ENCODE measurements around the gene TRMU. TPM values are rescaled to one million over a fixed set of nuclear protein-coding genes. Genes with fewer than 3 reads are reported as not detected.

Gene TRMU
- polyA plus RNA-seq (2013, experiment 1 of 2) = 53.2 TPM
- polyA plus RNA-seq (2013, experiment 2 of 2) = 50.3 TPM

- peak within 1 kb of the TSS; percentile 81 for H3K27ac ChIP-seq (ENCODE audit: low read depth, low read length)
Measured at GRCh38 chr22:46335201-46336118, at the start of gene TRMU. TSS of gene TRMU (plus strand) at chr22:46335714. CDS start at chr22:46335765, 51 bp downstream.

GRCh38 chr22:46286006-46286405, 49.5 kb upstream of the TRMU start:
- Histone ChIP-seq H3K36me3 (ENCODE audit: control insufficient read depth, insufficient read depth, low read length) (no peaks in the 10 kb centered on the region), H3K27ac (ENCODE audit: low read depth, low read length) (no peak overlapping the region), H3K9ac (ENCODE audit: low read length) (no peak overlapping the region), H3K27me3 (ENCODE audit: insufficient read depth, low read length, poor library complexity) (no peaks in the 10 kb centered on the region), H2BK120ac (ENCODE audit: low read depth, low read length) (no peak overlapping the region), H3K4me3 (ENCODE audit: low read length) (no peak overlapping the region), H3K79me1 (ENCODE audit: low read length) (no peaks in the 10 kb centered on the region), H3K56ac (ENCODE audit: low read length) (no peak overlapping the region), H3K4me2 (ENCODE audit: low read length) (no peak overlapping the region), H3K4ac (ENCODE audit: low read depth, low read length) (no peak overlapping the region), H3K79me2 (ENCODE audit: control insufficient read depth, insufficient read depth, low read length) (no peaks in the 10 kb centered on the region), H4K5ac (ENCODE audit: low read length) (no peak overlapping the region), H2AK5ac (ENCODE audit: low read length) (no peak overlapping the region), H2BK15ac (replicated peaks; ENCODE audit: low read depth) (no peak overlapping the region), H4K8ac (ENCODE audit: low read depth, low read length) (no peak overlapping the region), H3K23ac (ENCODE audit: low read length) (no peak overlapping the region), H3K4me1 (ENCODE audit: control insufficient read depth, low read depth, low read length) (no peaks in the 10 kb centered on the region), H3K18ac (ENCODE audit: low read length) (no peak overlapping the region), H2BK5ac (ENCODE audit: low read length) (no peak overlapping the region)
- DNase-seq = no peak
- WGBS (ENCODE audit: extremely low coverage, insufficient coverage, low lambda C conversion rate) = no CpG with 5 or more reads among the region's 3 CpGs

More at GRCh38 chr22:46335201-46336118, at the start of gene TRMU:
- Histone ChIP-seq H3K56ac (ENCODE audit: low read length) (peak within 1 kb of the TSS; percentile 99), H3K79me2 (ENCODE audit: control insufficient read depth, insufficient read depth, low read length) (peaks cover 36% of the 10 kb centered on the region), H4K5ac (ENCODE audit: low read length) (no peak within 1 kb of the TSS), H3K18ac (ENCODE audit: low read length) (peak within 1 kb of the TSS; percentile 69), H3K4me2 (ENCODE audit: low read length) (peak within 1 kb of the TSS; percentile 70), H2BK5ac (ENCODE audit: low read length) (no peak within 1 kb of the TSS), H2BK15ac (replicated peaks; ENCODE audit: low read depth) (no peak within 1 kb of the TSS), H3K4me3 (ENCODE audit: low read length) (peak within 1 kb of the TSS; percentile 78), H3K27me3 (ENCODE audit: insufficient read depth, low read length, poor library complexity) (no peaks in the 10 kb centered on the region), H3K23ac (ENCODE audit: low read length) (peak within 1 kb of the TSS; percentile 20), H3K4me1 (ENCODE audit: control insufficient read depth, low read depth, low read length) (peaks cover 10% of the 10 kb centered on the region), H3K9ac (ENCODE audit: low read length) (peak within 1 kb of the TSS; percentile 96), H2BK120ac (ENCODE audit: low read depth, low read length) (peak within 1 kb of the TSS; percentile 2), H3K36me3 (ENCODE audit: control insufficient read depth, insufficient read depth, low read length) (peaks cover 11% of the 10 kb centered on the region), H3K4ac (ENCODE audit: low read depth, low read length) (peak within 1 kb of the TSS; percentile 63), H2AK5ac (ENCODE audit: low read length) (no peak within 1 kb of the TSS), H3K79me1 (ENCODE audit: low read length) (peaks cover 20% of the 10 kb centered on the region), H4K8ac (ENCODE audit: low read depth, low read length) (peak within 1 kb of the TSS; percentile 97)
- peak; percentile 92 for DNase-seq
- no CpG with 5 or more reads among the region's 93 CpGs for WGBS (ENCODE audit: extremely low coverage, insufficient coverage, low lambda C conversion rate)

- Histone ChIP-seq H3K36me3 (ENCODE audit: control insufficient read depth, insufficient read depth, low read length) (no peaks in the 10 kb centered on the region), H3K4me2 (ENCODE audit: low read length) (no peak overlapping the region), H3K23ac (ENCODE audit: low read length) (no peak overlapping the region), H3K4ac (ENCODE audit: low read depth, low read length) (no peak overlapping the region), H3K56ac (ENCODE audit: low read length) (no peak overlapping the region), H3K27ac (ENCODE audit: low read depth, low read length) (no peak overlapping the region), H2AK5ac (ENCODE audit: low read length) (no peak overlapping the region), H2BK5ac (ENCODE audit: low read length) (no peak overlapping the region), H3K18ac (ENCODE audit: low read length) (no peak overlapping the region), H3K79me1 (ENCODE audit: low read length) (no peaks in the 10 kb centered on the region), H3K4me3 (ENCODE audit: low read length) (no peak overlapping the region), H3K9ac (ENCODE audit: low read length) (no peak overlapping the region), H4K5ac (ENCODE audit: low read length) (no peak overlapping the region), H4K8ac (ENCODE audit: low read depth, low read length) (no peak overlapping the region), H3K79me2 (ENCODE audit: control insufficient read depth, insufficient read depth, low read length) (no peaks in the 10 kb centered on the region), H3K4me1 (ENCODE audit: control insufficient read depth, low read depth, low read length) (no peaks in the 10 kb centered on the region), H2BK15ac (replicated peaks; ENCODE audit: low read depth) (no peak overlapping the region), H2BK120ac (ENCODE audit: low read depth, low read length) (no peak overlapping the region), H3K27me3 (ENCODE audit: insufficient read depth, low read length, poor library complexity) (no peaks in the 10 kb centered on the region)
- WGBS (ENCODE audit: extremely low coverage, insufficient coverage, low lambda C conversion rate) = no CpG with 5 or more reads among the region's 15 CpGs
- DNase-seq = no peak
Measured at GRCh38 chr22:46286941-46287872, 48.3 kb upstream of the TRMU start.

GRCh38 chr22:46287873-46288751, 47.4 kb upstream of the TRMU start:
- Histone ChIP-seq H4K5ac (ENCODE audit: low read length) (no peak overlapping the region), H3K23ac (ENCODE audit: low read length) (no peak overlapping the region), H3K36me3 (ENCODE audit: control insufficient read depth, insufficient read depth, low read length) (no peaks in the 10 kb centered on the region), H3K4me2 (ENCODE audit: low read length) (no peak overlapping the region), H3K79me1 (ENCODE audit: low read length) (no peaks in the 10 kb centered on the region), H2BK15ac (replicated peaks; ENCODE audit: low read depth) (no peak overlapping the region), H2BK120ac (ENCODE audit: low read depth, low read length) (no peak overlapping the region), H3K4ac (ENCODE audit: low read depth, low read length) (no peak overlapping the region), H3K4me1 (ENCODE audit: control insufficient read depth, low read depth, low read length) (no peaks in the 10 kb centered on the region), H2AK5ac (ENCODE audit: low read length) (no peak overlapping the region), H3K4me3 (ENCODE audit: low read length) (no peak overlapping the region), H4K8ac (ENCODE audit: low read depth, low read length) (no peak overlapping the region), H3K56ac (ENCODE audit: low read length) (no peak overlapping the region), H2BK5ac (ENCODE audit: low read length) (no peak overlapping the region), H3K9ac (ENCODE audit: low read length) (no peak overlapping the region), H3K18ac (ENCODE audit: low read length) (no peak overlapping the region), H3K79me2 (ENCODE audit: control insufficient read depth, insufficient read depth, low read length) (no peaks in the 10 kb centered on the region), H3K27ac (ENCODE audit: low read depth, low read length) (no peak overlapping the region), H3K27me3 (ENCODE audit: insufficient read depth, low read length, poor library complexity) (no peaks in the 10 kb centered on the region)
- no peak for DNase-seq
- no CpG with 5 or more reads among the region's 24 CpGs for WGBS (ENCODE audit: extremely low coverage, insufficient coverage, low lambda C conversion rate)

- Histone ChIP-seq H3K36me3 (ENCODE audit: control insufficient read depth, insufficient read depth, low read length) (no peaks in the 10 kb centered on the region), H3K4me1 (ENCODE audit: control insufficient read depth, low read depth, low read length) (no peaks in the 10 kb centered on the region), H2BK5ac (ENCODE audit: low read length) (no peak overlapping the region), H3K79me2 (ENCODE audit: control insufficient read depth, insufficient read depth, low read length) (no peaks in the 10 kb centered on the region), H3K4me3 (ENCODE audit: low read length) (no peak overlapping the region), H2AK5ac (ENCODE audit: low read length) (no peak overlapping the region), H3K4me2 (ENCODE audit: low read length) (no peak overlapping the region), H3K18ac (ENCODE audit: low read length) (no peak overlapping the region), H3K23ac (ENCODE audit: low read length) (no peak overlapping the region), H3K27me3 (ENCODE audit: insufficient read depth, low read length, poor library complexity) (no peaks in the 10 kb centered on the region), H3K4ac (ENCODE audit: low read depth, low read length) (no peak overlapping the region), H3K9ac (ENCODE audit: low read length) (no peak overlapping the region), H4K8ac (ENCODE audit: low read depth, low read length) (no peak overlapping the region), H2BK15ac (replicated peaks; ENCODE audit: low read depth) (no peak overlapping the region), H3K79me1 (ENCODE audit: low read length) (no peaks in the 10 kb centered on the region), H4K5ac (ENCODE audit: low read length) (no peak overlapping the region), H2BK120ac (ENCODE audit: low read depth, low read length) (no peak overlapping the region), H3K56ac (ENCODE audit: low read length) (no peak overlapping the region), H3K27ac (ENCODE audit: low read depth, low read length) (no peak overlapping the region)
- no peak for DNase-seq
- WGBS (ENCODE audit: extremely low coverage, insufficient coverage, low lambda C conversion rate) = no CpG with 5 or more reads among the region's 7 CpGs
Measured at GRCh38 chr22:46288846-46289243, 46.7 kb upstream of the TRMU start.
